Measurements from ENCODE around the gene RPUSD1.
"Not testable (repeated sequence)": the region's sequence is repeated elsewhere in the genome, so short reads cannot be mapped to it uniquely, and the experiment has no call there.

Gene RPUSD1

DNA sequence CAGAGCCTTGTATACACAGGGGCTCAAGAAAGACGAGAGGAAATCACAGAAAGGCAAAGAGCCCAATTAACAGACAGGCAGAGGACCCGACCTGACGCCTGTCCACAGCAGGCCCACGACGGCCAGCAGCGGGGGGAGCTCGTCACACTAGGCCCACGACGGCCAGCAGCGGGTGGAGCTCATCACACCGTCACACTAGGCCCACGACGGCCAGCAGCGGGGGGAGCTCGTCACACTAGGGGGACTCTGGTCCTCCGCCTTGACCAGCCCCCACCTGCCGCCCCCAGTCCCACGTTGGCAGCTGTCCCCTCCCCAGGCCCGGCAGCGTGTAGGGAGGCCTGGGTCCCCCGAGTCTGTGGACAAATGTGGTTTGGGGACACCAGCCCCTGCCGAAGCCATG lies 36.0 kb upstream of the RPUSD1 start:
- no peak for DNase-seq (ENCODE audit: low read depth)
- H3K4me3 ChIP-seq (ENCODE audit: low read length): no peak overlapping the region
- TF ChIP-seq, protein P1, sequence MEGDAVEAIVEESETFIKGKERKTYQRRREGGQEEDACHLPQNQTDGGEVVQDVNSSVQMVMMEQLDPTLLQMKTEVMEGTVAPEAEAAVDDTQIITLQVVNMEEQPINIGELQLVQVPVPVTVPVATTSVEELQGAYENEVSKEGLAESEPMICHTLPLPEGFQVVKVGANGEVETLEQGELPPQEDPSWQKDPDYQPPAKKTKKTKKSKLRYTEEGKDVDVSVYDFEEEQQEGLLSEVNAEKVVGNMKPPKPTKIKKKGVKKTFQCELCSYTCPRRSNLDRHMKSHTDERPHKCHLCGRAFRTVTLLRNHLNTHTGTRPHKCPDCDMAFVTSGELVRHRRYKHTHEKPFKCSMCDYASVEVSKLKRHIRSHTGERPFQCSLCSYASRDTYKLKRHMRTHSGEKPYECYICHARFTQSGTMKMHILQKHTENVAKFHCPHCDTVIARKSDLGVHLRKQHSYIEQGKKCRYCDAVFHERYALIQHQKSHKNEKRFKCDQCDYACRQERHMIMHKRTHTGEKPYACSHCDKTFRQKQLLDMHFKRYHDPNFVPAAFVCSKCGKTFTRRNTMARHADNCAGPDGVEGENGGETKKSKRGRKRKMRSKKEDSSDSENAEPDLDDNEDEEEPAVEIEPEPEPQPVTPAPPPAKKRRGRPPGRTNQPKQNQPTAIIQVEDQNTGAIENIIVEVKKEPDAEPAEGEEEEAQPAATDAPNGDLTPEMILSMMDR (conservative IDR thresholded peaks at IDR 0.05; ENCODE audit: low read depth, low read length): no peak

DNA sequence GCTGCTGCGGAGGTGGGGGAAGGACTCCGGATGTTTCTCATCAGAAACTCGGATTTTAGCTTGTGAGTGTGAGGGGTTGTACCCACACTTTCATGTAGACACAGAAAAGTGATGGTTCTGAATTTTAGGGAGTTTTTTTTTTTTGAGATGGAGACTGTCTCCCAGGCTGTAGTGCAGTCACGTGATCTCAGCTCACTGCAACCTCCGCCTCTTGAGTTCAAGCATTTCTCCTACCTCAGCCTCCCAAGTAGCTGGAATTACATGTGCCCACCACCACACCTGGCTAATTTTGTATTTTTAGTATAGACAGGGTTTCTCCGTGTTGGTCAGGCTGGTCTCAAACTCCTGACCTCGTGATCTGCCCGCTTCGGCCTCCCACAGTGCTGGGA lies 34.7 kb upstream of the RPUSD1 start:
- DNase-seq (ENCODE audit: low read depth): no peak
- TF ChIP-seq, protein P1 (conservative IDR thresholded peaks at IDR 0.05; ENCODE audit: low read depth, low read length): no peak
- no peak overlapping the region for H3K4me3 ChIP-seq (ENCODE audit: low read length)

DNA sequence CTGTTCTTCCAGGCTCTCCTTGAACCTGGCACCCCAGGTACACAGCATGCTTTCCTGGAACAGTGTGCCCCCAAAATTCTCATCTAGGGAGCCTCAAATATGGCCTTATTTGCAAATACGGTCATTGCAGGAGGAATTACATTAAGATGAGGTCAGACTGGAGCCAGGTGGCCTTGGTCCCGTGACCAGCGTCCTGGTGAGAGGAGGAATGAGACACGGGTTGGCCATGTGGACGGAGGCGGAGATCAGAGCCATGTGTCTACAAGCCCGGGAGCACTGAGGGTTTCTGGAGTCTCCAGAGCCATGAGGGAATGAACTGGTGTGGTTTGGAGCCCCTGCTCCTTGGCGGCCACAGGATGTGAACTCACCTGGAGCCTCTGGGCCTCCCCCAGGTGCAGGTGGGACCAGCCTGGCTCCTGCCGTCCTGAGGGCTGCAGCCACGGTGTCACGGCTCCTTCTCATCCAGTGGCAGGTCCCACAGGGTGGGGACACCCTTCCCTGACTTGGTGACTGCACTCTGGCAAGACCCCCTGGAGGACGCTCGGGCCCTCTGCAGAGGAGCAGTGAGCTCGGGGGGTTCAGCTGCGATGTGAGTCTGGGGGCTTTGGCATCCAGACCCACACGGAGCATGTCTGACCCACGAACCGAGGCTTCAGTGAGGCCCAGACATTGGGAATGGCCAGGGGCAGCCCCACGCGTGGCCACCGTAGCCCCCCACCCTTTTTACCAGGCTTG lies 34.2 kb upstream of the RPUSD1 start:
- TF ChIP-seq, protein P1 (conservative IDR thresholded peaks at IDR 0.05; ENCODE audit: low read depth, low read length): no peak
- H3K4me3 ChIP-seq (ENCODE audit: low read length): no peak overlapping the region
- DNase-seq (ENCODE audit: low read depth): no peak

DNA sequence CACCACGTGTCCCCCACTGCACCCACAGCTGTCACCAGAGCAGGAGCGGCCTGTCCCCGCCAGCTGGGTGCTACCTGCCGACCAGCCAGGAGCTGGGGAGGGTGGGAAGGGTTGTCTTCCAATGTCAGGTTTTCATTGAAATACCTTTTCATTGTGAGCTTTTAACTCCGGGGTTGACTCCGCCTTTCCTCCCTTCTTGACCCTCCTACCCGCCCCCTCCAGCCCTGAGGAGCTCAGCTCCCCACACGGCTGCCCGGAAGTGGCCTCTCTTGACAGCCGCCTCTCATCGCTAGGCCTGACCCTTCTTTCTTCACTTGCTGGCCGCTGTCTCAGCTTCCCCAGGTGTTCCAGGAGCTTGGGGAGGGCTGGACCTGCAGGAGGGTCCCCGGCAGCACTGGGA lies 33.6 kb upstream of the RPUSD1 start:
- no peak overlapping the region for H3K4me3 ChIP-seq (ENCODE audit: low read length)
- no peak for DNase-seq (ENCODE audit: low read depth)
- TF ChIP-seq, protein P1 (conservative IDR thresholded peaks at IDR 0.05; ENCODE audit: low read depth, low read length): no peak

DNA sequence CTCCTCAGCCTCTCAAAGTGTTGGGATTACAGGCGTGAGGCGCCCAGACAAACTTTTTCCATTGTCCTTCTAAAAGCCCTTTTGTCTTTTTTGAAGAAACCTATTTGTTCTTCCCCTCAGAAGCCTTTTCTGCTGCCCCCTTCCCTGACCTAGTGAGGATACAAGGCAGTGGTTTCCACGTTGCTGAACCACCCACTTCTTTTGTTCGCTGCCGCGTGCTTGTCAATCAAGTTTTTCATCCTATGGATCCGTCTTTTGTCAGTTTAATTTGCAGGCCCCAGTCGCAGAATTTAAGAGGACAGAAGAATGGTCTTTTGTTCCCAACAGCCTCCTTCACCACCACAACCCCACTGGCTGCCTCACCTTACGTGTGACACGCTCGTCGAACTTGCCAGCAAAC lies 32.6 kb upstream of the RPUSD1 start:
- TF ChIP-seq, protein P1 (conservative IDR thresholded peaks at IDR 0.05; ENCODE audit: low read depth, low read length): no peak
- no peak for DNase-seq (ENCODE audit: low read depth)
- H3K4me3 ChIP-seq (ENCODE audit: low read length): no peak overlapping the region

DNA sequence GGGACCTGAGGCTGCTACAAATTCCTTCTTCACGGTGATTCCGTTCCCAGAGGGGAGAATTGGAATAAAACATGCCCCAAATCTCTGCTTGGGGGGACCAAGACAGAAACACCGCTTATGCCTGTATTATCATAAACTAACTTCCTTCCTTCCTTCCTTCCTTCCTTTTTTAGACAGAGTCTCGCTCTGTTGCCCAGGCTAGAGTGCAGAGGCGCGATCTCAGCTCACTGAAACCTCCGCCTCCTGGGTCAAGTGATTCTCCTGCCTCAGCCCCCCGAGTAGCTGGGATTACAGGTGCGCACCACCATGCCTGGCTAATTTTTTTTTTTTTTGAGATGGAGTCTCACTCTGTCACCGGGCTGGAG lies 31.8 kb upstream of the RPUSD1 start:
- DNase-seq (ENCODE audit: low read depth); H3K4me3 ChIP-seq (ENCODE audit: low read length): not testable (repeated sequence)

DNA sequence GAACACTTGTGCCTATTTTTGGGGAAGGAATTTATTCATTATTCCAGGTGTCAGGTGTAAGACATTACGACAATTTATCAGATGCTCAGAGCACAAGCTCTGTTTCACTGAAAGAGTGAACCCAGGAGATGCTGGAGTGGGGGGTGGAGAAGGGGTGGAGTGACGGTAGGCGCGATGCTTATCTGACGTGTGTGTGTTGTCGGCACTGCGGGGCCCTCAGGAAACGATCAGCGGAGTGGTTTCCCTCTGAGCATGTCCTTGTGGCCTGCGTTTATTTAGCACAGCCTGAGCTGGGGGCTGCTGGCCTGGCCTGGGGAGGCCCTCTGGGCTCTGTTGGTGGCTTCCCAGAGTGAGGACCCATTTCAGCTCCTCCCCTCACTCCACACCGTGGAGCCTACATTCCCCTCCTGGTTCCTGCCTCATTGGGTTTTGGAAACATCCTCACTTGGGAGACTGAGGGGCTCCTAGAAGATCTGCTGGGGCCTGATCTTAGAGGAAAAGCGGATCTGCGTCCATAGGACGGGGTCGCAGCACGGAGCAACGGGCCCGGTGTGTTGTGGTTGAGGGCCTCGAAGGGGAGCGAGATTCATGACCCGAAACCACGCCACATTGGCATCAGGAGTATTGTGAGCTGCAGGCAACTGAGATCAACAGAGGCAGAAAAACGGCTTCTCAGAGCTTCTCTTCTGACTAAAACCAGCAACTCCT lies 31.3 kb upstream of the RPUSD1 start:
- H3K4me3 ChIP-seq (ENCODE audit: low read length): no peak overlapping the region
- TF ChIP-seq, protein P1 (conservative IDR thresholded peaks at IDR 0.05; ENCODE audit: low read depth, low read length): no peak
- DNase-seq (ENCODE audit: low read depth): no peak
